ENCODE measurements around the gene OSBP2.

DNA sequence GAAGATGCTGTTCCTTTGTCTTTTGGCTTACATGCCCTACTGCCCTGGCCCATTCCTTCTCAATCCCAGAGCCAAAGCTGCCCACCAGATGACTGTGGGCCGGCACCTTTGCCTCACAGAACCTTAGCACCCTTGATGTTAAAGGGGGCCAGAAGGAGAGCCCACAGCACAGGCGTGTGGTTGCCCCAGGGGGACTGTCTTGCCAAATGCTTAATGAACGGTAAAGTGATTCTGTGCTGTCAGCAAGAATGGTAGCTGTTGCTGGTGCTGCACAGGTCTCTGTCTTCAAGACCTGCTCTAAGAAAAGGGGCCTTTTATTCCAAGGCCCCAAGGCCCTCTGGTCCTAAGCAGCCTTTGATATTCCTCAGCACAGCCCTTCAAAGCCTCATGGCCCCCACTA is 160.6 kb downstream of the OSBP2 start:
- no peak for TF ChIP-seq EZH2 (IDR thresholded peaks at IDR 0.05)
- no peak for TF ChIP-seq POLR2AphosphoS5 (IDR thresholded peaks at IDR 0.05; ENCODE audit: borderline replicate concordance, low read depth, low read length)
- no peak for TF ChIP-seq FOXP2 (optimal IDR thresholded peaks at IDR 0.05; ENCODE audit: control extremely low read depth, extremely low read length, insufficient read depth)
